ENCODE data around the gene KCNQ4. TPM values are rescaled to one million over a fixed set of nuclear protein-coding genes. Genes with fewer than 3 reads are reported as not detected.

Gene KCNQ4
- total RNA-seq, 1 experiment from 2014 or later: 0.81 TPM

- Histone ChIP-seq H3K79me2 (ENCODE audit: low read depth) (no peaks in the 10 kb centered on the region), H3K4me3 (no peak overlapping the region), H3K9me2 (ENCODE audit: insufficient read depth) (no peaks in the 10 kb centered on the region), H4K20me1 (ENCODE audit: insufficient read depth) (no peaks in the 10 kb centered on the region), H3K27ac (no peak overlapping the region), H3K4me2 (no peak overlapping the region), H2AFZ (no peak overlapping the region), H3K9me3 (ENCODE audit: insufficient read depth, low read depth) (no peaks in the 10 kb centered on the region), H3K36me3 (ENCODE audit: low read depth) (no peaks in the 10 kb centered on the region), H3K4me1 (replicated peaks; ENCODE audit: insufficient read depth) (no peaks in the 10 kb centered on the region), H3K27me3 (ENCODE audit: insufficient read depth, low read depth) (no peaks in the 10 kb centered on the region), H3F3A (ENCODE audit: insufficient read depth, low read depth) (peaks cover 18% of the 10 kb centered on the region)
- DNase-seq: no peak
- ChIA-PET CTCF (interaction anchor here (0.6 kb wide), 2 partner anchors 187 to 245 kb away, joined by 3 to 5 read pairs; no protein-coding TSS in a partner anchor), POLR2A (ENCODE audit: unreplicated experiment) (interaction anchor here (0.5 kb wide), 1 partner anchor 269 kb away, joined by 5 read pairs; no protein-coding TSS in a partner anchor)
- intact Hi-C loops (cut with micrococcal nuclease; ENCODE audit: unreplicated experiment): no loop called here
- no TSS peak for BruUV-seq (replicated peaks)
- TF ChIP-seq CTCF (conservative IDR thresholded peaks at IDR 0.05): no peak; the same call in 1 of the 2 replicates
- no peak for TF ChIP-seq EZH2 (IDR thresholded peaks at IDR 0.05; ENCODE audit: low read depth)
Observed at GRCh38 chr1:40777224-40777970, 6.2 kb upstream of the KCNQ4 start.

- Histone ChIP-seq H3K36me3 (ENCODE audit: low read depth) (no peaks in the 10 kb centered on the region), H3K4me2 (no peak overlapping the region), H3K27ac (no peak overlapping the region), H3K4me1 (replicated peaks; ENCODE audit: insufficient read depth) (no peaks in the 10 kb centered on the region), H2AFZ (no peak overlapping the region), H3K4me3 (no peak overlapping the region), H4K20me1 (ENCODE audit: insufficient read depth) (no peaks in the 10 kb centered on the region), H3F3A (ENCODE audit: insufficient read depth, low read depth) (peaks cover 7% of the 10 kb centered on the region; the same call in 1 of the 2 replicates), H3K9me2 (ENCODE audit: insufficient read depth) (no peaks in the 10 kb centered on the region), H3K79me2 (ENCODE audit: low read depth) (no peaks in the 10 kb centered on the region), H3K9me3 (ENCODE audit: insufficient read depth, low read depth) (no peaks in the 10 kb centered on the region), H3K27me3 (ENCODE audit: insufficient read depth, low read depth) (no peaks in the 10 kb centered on the region; the same call in 1 of the 2 replicates)
- no peak for DNase-seq
- ChIA-PET POLR2A (ENCODE audit: unreplicated experiment) (interaction anchor here (0.6 kb wide), 1 partner anchor 507 kb away, joined by 7 read pairs; no protein-coding TSS in a partner anchor), CTCF (interaction anchor here (0.7 kb wide), 1 partner anchor 88 kb away, joined by 3 read pairs; no protein-coding TSS in a partner anchor)
- intact Hi-C loops (cut with micrococcal nuclease; ENCODE audit: unreplicated experiment): no loop called here
- no TSS peak for BruUV-seq (replicated peaks)
- no peak for TF ChIP-seq EZH2 (IDR thresholded peaks at IDR 0.05; ENCODE audit: low read depth)
- no peak for TF ChIP-seq CTCF (conservative IDR thresholded peaks at IDR 0.05)
Observed at GRCh38 chr1:40780678-40781607, 2.6 kb upstream of the KCNQ4 start.

- H3K4me1 ChIP-seq (replicated peaks; ENCODE audit: insufficient read depth): no peaks in the 10 kb centered on the region
- no peaks in the 10 kb centered on the region for H3K9me3 ChIP-seq (ENCODE audit: insufficient read depth, low read depth)
- H3F3A ChIP-seq (ENCODE audit: insufficient read depth, low read depth): peaks cover 7% of the 10 kb centered on the region; the same call in 1 of the 2 replicates
- intact Hi-C loops (cut with micrococcal nuclease; ENCODE audit: unreplicated experiment): no loop called here
- BruUV-seq (replicated peaks): no TSS peak
- no peaks in the 10 kb centered on the region for H4K20me1 ChIP-seq (ENCODE audit: insufficient read depth)
- H3K36me3 ChIP-seq (ENCODE audit: low read depth): no peaks in the 10 kb centered on the region
- no peak overlapping the region for H3K4me2 ChIP-seq
- H2AFZ ChIP-seq: no peak overlapping the region
- POLR2A ChIA-PET (ENCODE audit: unreplicated experiment): interaction anchor here (0.5 kb wide), 1 partner anchor 503 kb away, joined by 6 read pairs; no protein-coding TSS in a partner anchor
- H3K4me3 ChIP-seq: no peak overlapping the region
- DNase-seq: no peak
- H3K27ac ChIP-seq: no peak overlapping the region
- no peaks in the 10 kb centered on the region; the same call in 1 of the 2 replicates for H3K27me3 ChIP-seq (ENCODE audit: insufficient read depth, low read depth)
- H3K9me2 ChIP-seq (ENCODE audit: insufficient read depth): no peaks in the 10 kb centered on the region
- H3K79me2 ChIP-seq (ENCODE audit: low read depth): no peaks in the 10 kb centered on the region
- CTCF ChIA-PET: interaction anchor here (0.7 kb wide), 1 partner anchor 89 kb away, joined by 3 read pairs; no protein-coding TSS in a partner anchor
- TF ChIP-seq EZH2 (IDR thresholded peaks at IDR 0.05; ENCODE audit: low read depth) (no peak), CTCF (conservative IDR thresholded peaks at IDR 0.05) (no peak)
Observed at GRCh38 chr1:40781608-40781971, 2.0 kb upstream of the KCNQ4 start.

Measured in PC-9 (cell line).